HG02943 (cell line): Measurements from ENCODE around the gene MAP2K2.

Experiments
- ATAC-seq: cut with Tn5 transposase; IDR thresholded peaks from one replicate; pipeline ENCODE4 v1.9.1; 2021; ENCODE audit warnings: mild to moderate bottlenecking, low read depth, moderate library complexity; ENCODE audit not compliant: unreplicated experiment

Gene MAP2K2

DNA sequence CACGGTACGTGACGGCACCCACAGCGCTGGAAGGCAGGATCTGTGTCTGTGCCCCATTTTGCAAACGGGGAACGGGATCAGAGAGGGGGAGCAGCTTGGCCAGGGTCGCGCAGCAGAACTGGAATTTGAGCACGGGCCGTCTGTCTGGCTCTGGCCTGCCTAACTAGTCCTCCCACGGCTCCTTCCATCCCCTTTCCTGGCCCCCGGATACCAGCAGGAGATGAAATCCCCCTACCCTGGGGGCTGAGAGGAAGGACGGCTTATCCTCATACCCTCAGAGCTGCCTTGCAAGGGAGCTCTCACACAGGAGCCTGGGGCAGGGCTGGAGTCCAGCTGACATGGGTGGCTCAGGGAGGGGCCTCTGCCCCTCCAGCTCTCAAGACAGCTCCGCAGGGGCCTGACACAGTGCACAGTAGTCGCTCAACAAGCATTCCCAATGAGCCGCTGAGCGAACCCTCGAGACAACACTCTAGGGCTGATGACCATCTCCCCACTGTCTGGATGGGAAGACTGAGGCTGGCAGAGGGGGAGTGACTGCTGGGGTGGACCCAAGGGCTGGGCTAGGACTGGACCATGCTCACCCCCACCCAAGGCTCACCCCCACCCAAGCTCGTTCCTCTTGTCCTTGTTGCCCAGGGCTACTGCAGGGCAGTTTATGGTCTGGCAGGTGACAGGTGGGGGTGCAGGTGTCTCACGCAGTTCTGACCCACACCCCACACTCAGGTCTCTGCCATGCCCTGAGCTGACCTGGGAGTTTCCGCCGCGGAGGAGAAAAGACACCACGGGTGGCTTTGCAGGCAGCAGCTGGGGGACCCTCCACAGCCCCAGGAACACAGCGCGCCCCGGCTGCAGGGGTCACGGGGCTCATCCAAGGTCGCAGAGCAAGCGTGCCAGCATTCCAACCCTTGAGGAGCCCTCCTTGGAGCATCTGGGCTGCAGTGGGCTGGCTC is 61.2 kb downstream of the MAP2K2 start:
- ATAC-seq, result no peak

DNA sequence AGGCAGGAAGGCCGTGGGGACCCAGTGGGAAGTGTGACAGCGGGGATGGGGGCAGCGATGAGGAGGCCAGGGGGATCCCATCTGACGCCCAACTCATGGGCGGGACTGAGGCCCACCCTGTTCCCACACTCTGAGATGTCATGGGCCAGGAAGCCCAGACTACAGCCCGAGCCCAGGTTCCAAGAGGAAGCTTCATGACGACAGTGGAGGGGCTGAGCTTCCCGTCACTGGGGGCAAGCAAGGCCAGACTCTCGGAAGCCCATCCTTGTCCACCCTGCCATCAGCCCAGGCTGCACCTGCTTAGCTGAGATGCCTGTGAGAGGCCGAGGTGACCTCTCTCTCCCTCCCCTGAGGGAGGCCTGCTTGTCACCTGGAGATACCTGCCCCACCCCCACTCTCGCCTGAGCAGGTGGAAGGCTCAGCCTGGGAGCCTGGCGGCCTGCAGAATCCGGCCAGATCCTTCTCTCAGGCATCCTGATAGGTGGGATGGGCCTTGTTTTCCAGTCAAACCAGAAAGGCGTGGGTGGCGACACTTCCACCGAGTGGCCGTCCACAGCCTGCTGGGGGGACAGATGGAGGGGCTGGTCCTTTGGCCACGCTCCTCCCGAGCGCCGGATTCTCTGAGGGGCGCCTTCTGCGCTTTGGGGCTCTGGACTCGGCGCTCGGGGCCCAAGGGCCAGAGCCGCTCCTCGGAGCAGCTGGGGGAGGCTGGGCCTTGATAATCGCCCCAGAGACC is 62.1 kb downstream of the MAP2K2 start:
- ATAC-seq, result no peak

DNA sequence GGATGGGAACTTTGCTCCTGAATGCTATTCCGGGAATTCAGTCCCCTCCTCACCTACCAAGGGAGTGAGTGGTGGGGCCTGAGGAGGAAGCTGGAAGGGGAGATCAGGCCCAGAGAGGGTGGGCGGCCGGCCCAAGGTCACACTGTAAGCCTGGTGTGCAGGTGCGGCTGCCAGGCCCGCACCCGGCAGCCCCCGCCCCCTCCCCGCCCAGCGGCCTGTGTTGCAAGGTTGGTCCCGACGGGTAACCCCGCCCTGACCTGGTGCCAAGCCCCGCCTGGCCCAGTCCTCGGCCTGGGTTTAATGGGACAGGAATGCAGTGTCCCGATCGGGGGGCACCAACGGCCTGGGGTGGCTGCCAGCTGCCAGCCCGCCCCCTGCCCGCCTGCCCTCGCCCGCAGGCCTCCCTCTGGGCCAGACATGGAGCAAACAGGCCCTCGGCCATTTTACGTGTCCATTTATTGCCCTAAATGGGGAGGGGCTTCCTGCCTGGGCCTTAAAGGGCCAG is 62.7 kb downstream of the MAP2K2 start:
- no peak for ATAC-seq

- no peak for ATAC-seq
These were observed 63.2 kb downstream of the MAP2K2 start for GRCh38 chr19:4060621-4061177.

GRCh38 chr19:4059891-4060620 is 63.9 kb downstream of the MAP2K2 start:
- ATAC-seq, result no peak

GRCh38 chr19:4059453-4059871 is 64.5 kb downstream of the MAP2K2 start:
- ATAC-seq, result no peak

DNA sequence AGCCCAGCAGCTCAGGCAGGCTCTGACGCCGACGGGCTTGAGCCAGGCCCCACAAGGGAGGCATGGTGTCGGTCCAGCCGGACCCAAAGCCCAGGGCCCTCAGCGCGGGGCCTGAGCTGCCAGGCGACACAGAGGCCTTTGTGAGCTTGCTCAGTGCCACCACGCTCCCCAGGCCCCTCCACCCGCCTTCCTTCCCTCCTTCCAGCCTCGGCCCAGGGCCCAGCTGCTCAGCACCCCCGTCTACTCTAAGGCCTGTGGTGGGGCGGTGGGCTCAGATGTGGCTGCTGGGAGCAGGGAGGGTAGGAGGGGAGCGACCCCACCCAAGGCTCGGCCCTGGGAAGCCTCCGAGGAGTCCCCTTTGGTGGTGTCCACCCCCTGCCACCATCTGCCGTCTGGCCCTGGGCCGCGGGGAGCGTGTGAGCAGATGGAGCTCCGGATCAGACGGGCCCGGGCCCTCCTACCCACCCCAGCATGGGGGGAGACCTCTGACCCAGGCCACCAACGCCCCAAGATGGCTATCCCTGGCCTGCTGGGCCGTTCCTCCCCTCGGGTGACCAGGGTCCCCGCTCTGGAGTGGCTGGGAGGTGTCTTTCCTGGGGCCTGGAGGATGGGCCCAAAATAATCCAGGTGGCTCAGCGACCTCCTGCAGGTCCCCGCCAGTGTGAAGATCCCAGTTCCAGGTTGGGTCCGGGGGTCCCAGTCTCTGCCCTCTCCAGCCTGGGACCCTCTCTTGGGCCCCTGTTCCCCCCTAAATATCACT is 65.0 kb downstream of the MAP2K2 start:
- ATAC-seq, result no peak

DNA sequence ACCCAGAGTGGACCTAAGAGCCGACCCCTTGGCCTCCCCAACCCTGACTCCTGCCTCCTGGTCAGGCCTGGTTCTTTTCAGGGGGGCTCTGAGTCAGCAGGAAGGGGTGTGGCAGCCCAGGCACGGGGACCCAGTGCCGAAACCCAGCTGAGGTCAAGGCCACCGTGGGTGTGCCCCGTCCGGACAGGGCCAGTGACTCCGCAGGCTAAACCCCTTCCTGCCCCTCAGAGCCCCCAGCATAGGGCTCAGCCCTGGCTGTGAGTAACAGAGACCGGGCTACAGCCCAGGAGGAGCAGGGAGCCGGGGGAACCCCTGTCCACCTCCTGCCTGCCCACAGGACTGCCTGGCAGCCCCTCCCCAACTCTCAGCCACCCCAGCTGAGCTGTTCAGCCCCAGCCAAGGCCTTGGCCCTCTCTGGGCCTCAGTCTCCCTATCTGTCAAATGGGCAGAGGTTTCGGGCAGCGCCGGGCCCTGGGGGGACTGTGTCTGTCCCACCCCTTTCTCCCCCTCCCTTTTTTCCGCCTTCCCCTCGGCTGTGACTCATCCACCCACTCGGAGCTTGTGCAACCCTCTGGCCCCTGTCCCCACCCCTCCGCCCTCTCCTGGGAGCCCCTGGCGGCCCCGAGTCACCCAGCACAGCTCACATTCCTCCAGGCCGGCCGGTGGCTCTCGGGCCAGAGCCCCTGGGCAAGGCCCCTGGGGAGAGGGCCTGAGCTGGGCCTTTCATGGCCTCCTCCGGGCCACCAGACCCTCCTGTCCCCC is 65.8 kb downstream of the MAP2K2 start:
- ATAC-seq, result no peak

DNA sequence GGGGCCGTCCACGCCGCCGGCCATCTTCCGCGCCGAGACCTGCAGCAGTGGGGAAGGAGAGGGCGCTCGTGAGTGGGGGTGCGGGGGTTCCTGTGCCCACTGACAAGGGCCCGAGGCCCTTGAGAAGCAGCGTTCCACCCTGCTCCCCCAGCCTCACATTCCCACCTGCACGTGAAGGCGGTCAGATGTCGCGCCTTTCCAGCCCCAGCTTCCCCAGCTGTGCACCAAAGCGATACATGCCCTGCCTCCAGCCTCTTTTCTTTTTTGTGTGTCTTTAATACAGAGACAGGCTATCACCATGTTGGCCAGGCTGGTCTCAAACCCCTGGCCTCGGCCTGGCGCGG is 68.7 kb downstream of the MAP2K2 start:
- no peak for ATAC-seq

GRCh38 chr19:4054441-4055208 is 69.3 kb downstream of the MAP2K2 start:
- no peak for ATAC-seq

DNA sequence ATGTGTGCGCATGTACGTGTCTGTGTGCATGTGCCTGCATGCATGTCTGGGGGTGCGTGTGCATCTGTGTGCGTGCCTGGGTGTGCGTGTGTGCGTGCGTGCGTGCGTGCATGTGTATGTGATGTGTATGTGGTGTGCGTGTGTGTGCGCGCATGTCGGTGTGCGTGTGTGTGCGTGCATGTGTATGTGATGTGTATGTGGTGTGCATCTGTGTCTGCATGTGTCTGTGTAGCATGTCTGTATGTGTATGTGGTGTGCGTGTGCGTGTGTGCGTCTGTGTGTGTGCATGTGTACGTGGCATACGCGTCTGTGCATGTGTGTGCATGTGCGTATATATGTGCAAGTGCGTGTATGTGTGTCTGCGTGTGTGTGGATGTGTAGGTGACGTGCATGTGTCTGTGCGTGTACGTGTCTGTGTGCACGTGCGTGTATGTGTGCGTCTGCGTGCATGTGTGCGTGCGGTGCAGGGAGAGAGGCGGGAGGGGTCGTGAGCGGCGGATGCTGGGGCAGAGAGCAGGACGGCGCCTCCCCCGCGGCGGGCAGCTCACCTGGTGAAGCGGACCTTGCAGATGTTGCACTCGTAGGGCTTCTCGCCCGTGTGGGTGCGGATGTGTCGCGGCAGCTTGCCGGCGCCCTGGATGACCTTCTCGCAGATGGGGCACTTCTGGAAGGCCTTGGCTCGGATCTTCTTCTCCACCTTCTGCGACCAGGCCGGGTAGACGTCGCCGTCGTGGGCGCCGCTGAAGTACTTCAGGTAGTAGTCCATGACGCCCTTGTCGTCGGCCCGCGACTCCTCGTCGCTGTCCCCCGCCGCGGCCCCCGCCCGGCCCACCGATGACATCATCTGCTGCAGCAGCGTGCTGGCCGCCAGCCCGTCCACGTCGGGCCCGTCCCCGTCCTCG is 70.2 kb downstream of the MAP2K2 start:
- ATAC-seq, result no peak

GRCh38 chr19:4052993-4053422 is 70.9 kb downstream of the MAP2K2 start:
- no peak for ATAC-seq

DNA sequence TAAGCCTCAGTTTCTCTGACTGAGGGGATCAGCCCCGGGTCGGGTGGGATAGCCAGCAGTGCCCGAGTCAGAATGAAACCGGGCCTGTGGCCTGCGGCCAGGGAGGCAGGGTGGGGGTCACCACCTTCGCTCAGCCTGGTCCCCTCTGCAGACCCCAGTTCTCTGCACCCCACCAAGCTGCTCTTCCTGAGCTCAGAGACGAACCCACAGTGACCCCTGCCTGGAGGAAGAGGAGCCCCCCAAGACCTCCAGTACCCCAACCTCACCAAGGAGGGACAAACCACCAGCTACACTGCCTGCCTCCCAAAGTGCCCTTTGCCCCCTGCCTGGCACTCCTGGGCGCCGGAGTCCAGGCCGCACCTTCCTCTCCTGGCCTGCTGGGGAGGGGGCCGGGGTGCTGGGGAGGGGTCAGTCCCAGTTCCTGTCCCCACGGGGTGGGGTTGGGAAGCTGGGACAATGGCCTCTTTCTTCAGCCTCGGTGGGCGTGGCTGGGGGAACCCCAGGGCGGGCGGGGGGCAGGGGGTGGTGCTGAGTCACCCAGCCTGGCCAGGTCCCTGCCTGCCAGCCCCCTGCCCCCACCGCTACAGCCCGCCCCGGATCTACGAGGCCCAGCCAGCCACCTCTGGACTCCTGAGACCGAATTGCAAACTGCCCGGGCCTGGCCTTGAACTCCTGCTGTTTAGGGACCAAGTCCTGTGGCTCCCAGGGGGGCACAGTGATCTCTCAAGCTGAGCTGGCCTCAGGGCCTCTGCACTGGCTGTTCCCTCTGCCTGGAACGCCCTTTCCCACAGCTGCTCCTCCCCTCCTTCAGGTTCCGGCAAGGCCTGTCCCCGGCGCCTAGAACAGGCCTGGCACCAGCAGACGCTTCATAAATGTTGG is 71.6 kb downstream of the MAP2K2 start:
- ATAC-seq, result no peak

DNA sequence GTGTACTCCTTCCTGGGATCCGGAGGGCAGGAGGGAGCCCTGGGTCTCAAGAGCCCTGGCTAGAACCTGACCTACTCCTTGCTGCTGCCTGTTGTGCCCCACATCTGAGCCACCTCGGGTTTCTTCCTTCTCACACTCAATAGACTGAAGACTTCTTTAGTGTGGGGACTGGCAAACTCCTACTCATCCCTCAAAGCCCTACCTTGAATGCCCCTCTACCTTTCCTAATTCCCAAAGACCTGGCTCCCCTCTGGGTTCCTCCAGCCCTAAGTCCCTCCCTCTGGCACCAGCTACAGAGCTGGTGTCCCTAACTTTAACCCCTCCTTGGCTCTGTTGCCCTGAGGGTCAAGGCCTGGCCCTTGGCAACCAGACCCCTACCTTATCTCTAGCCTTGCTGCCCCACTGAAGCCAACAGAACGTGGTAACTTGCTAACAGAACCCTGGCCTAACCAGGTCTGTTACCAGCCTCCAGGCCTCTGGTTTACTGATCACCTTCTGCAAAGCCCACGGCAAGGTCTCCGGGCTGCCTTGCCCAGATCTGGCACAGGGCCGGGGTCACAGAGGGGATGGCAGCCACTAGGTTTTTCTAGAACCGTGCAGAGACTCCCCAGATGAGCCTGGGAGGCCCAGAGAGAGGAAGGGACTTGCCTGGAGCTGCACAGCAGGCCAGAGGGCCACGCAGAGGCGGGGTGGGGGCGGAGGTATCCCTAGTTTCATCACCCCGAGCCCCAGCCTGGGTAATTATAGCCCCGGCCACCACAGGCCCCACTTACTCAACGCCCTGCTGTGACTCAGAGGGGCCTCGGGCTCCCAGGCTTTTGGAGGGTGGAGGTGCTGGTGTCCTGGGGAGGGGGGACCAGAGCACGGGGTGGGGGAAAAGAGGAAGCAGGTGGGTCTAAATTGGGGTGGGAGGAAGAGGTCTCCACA is 72.5 kb downstream of the MAP2K2 start:
- no peak for ATAC-seq

- ATAC-seq, result no peak
These were observed 74.5 kb downstream of the MAP2K2 start for GRCh38 chr19:4049432-4049831.
